K562 (cell line): Measurements from ENCODE around the gene FRMPD2. TPM values are rescaled to one million over a fixed set of nuclear protein-coding genes. Genes with fewer than 3 reads are reported as not detected.
A peak's percentile ranks its signal among the peaks of the same experiment; 100 is the strongest.

ENCODE experiments used
- ATAC-seq: fragments of 200-7000 bp; cut with Tn5 transposase; 3 replicates; pipeline ENCODE4 v1.9.1; 2020; ENCODE audit warnings: moderate library complexity
- BruUV-seq: library from RNA; stranded (reverse); fragments of 400-500 nt; replicated peaks from 2 replicates; lab custom pipeline; 2021; lab: Mats Ljungman, UMichigan
- CTCF ChIA-PET: fragments of 300-600 bp; formaldehyde crosslinking; extraction: SDS; loops from one replicate; lab custom pipeline; 2021; ENCODE audit warnings: low intra/inter-chr PET ratio; lab: Yijun Ruan, JAX
- POLR2A ChIA-PET: fragments of 300-600, 350-650 bp; sonication (Branson Sonifier 250); formaldehyde crosslinking; extraction: SDS; loops from one replicate; lab custom pipeline; 2021; ENCODE audit warnings: antibody characterized with exemption, inconsistent platforms; lab: Yijun Ruan, JAX
- DNase-seq, 4 experiments: peaks; one replicate each; pipeline versions ENCODE4 v3.0.0 to v3.0.0-alpha.2; 2011 to 2018; ENCODE audit warnings: low spot score in 3 of 4, mixed read lengths in 3 of 4; ENCODE audit errors: extremely low read depth in 1 of 4
- FAIRE-seq: peaks from 2 replicates; lab custom pipeline; 2011; peaks lifted over from hg19 to GRCh38; lab: Jason Lieb, UNC
- H2AFZ ChIP-seq: 2 replicates; pipeline ENCODE4 v1.6.0; 2011; ENCODE audit warnings: low read depth, low read length, control low read depth, inconsistent platforms
- H3K27ac ChIP-seq: fragments of 200-600 bp; 3 replicates; pipeline ENCODE4 v1.8.0; 2011; ENCODE audit warnings: low read depth, mild to moderate bottlenecking, control low read depth, inconsistent platforms, low read length, moderate library complexity, mixed read lengths; ENCODE audit errors: extremely low read depth
- H3K27me3 ChIP-seq, 2 experiments: fragments of 300-600 bp in 1 of 2; 2 replicates in 1 of 2; 3 replicates in 1 of 2; pipeline versions ENCODE4 v1.6.0 to v1.8.0; 2011; ENCODE audit warnings: inconsistent platforms in 2 of 2, low read length in 2 of 2, mild to moderate bottlenecking in 1 of 2, mixed read lengths in 1 of 2, moderate library complexity in 1 of 2; ENCODE audit not compliant: control insufficient read depth in 2 of 2, insufficient read depth in 2 of 2
- H3K36me3 ChIP-seq: fragments of 300-600 bp; 3 replicates; pipeline ENCODE4 v1.8.0; 2011; ENCODE audit warnings: mild to moderate bottlenecking, low read length, inconsistent platforms; ENCODE audit not compliant: control insufficient read depth, insufficient read depth
- H3K4me1 ChIP-seq, 2 experiments: fragments of 200-600 bp in 1 of 2; replicated peaks in 1 of 2; 2 replicates in 1 of 2; 3 replicates in 1 of 2; pipeline versions ENCODE4 v1.5.1 to v1.8.0; 2011; ENCODE audit warnings: inconsistent platforms in 2 of 2, low read length in 2 of 2, mild to moderate bottlenecking in 1 of 2, mixed read lengths in 1 of 2, moderate library complexity in 1 of 2; ENCODE audit not compliant: control insufficient read depth in 2 of 2, insufficient read depth in 2 of 2
- H3K4me2 ChIP-seq: 2 replicates; pipeline ENCODE4 v1.6.1; 2011; ENCODE audit warnings: low read length, control low read depth, inconsistent platforms, mixed read lengths; ENCODE audit not compliant: insufficient read depth
- H3K4me3 ChIP-seq: fragments of 200-600 bp; sonication (generic), shearing (Covaris generic); 2 replicates; pipeline ENCODE4 v1.5.1; 2016; ENCODE audit warnings: control low read depth, inconsistent platforms
- H3K79me2 ChIP-seq: fragments of 200-600 bp; 3 replicates; pipeline ENCODE4 v1.8.0; 2011; ENCODE audit warnings: low read length, inconsistent platforms; ENCODE audit not compliant: control insufficient read depth, insufficient read depth
- H3K9ac ChIP-seq, 2 experiments: 2 replicates each; pipeline versions ENCODE4 v1.6.0 to v1.6.1; 2011; ENCODE audit warnings: low read depth in 2 of 2, low read length in 2 of 2, control low read depth in 1 of 2, inconsistent platforms in 1 of 2, mild to moderate bottlenecking in 1 of 2, mixed read lengths in 1 of 2; ENCODE audit not compliant: insufficient read depth in 1 of 2
- H3K9me1 ChIP-seq: one replicate; pipeline ENCODE4 v1.6.0; 2011; ENCODE audit warnings: inconsistent platforms, mild to moderate bottlenecking, low read length, moderate library complexity; ENCODE audit not compliant: control insufficient read depth, insufficient read depth
- H3K9me3 ChIP-seq: replicated peaks from 2 replicates; pipeline ENCODE4 v1.5.1; 2011; ENCODE audit warnings: low read depth, low read length, inconsistent platforms; ENCODE audit not compliant: control insufficient read depth, insufficient read depth
- H4K20me1 ChIP-seq: replicated peaks from 2 replicates; pipeline ENCODE4 v1.6.1; 2011; ENCODE audit warnings: low read length, inconsistent platforms, mixed read lengths; ENCODE audit not compliant: control insufficient read depth, insufficient read depth
- NCOA6 ChIP-seq: fragments of 450-650 bp; IDR thresholded peaks from 2 replicates; pipeline ENCODE4 v1.6.1; 2017; ENCODE audit warnings: mild to moderate bottlenecking
- RAD21 ChIP-seq, 2 experiments: fragments of 250-450 bp in 1 of 2; fragments of 450-650 bp in 1 of 2; sonication (Bioruptor Pico) in 1 of 2; formaldehyde crosslinking in 1 of 2; IDR thresholded peaks in 1 of 2; conservative IDR thresholded peaks in 1 of 2; 2 replicates each; pipeline versions ENCODE4 v1.4.0 to v1.8.0; 2020 to 2022; ENCODE audit warnings: mild to moderate bottlenecking in 2 of 2, moderate library complexity in 1 of 2
- SIRT6 ChIP-seq: IDR thresholded peaks from one replicate; pipeline ENCODE4 v1.6.1; 2012; ENCODE audit warnings: low read depth, mild to moderate bottlenecking, control low read depth, inconsistent platforms, low read length, moderate library complexity
- ZFP1 ChIP-seq: fragments of 450-650 bp; formaldehyde crosslinking; IDR thresholded peaks from 2 replicates; pipeline ENCODE4 v1.4.0; 2020; ENCODE audit warnings: mild to moderate bottlenecking, mixed read lengths
- ZFPM2 ChIP-seq: fragments of 250-450 bp; sonication (Bioruptor Pico); IDR thresholded peaks from 2 replicates; pipeline ENCODE4 v1.5.1; 2022; ENCODE audit warnings: mild to moderate bottlenecking
- WGBS: fragments of 100-300 bp; shearing (Covaris generic); methylation state at CpG from one replicate; pipeline ENCODE4 v1.1.6; 2016; ENCODE audit warnings: low coverage, mixed read lengths; ENCODE audit not compliant: insufficient coverage; ENCODE audit errors: missing lambda C conversion rate; 5-methylcytosine and 5-hydroxymethylcytosine counted together
- in situ Hi-C: fragments of 300-500 bp; cut with MboI; formaldehyde crosslinking; loops from 4 replicates; pipeline ENCODE4 v1.15.0; 2018; ENCODE audit warnings: inconsistent platforms, mixed read lengths
- intact Hi-C: fragments of 100-400 bp; cut with micrococcal nuclease; formaldehyde crosslinking; loops from 2 replicates; pipeline ENCODE4 v1.14.2; 2022
- polyA plus RNA-seq, 8 experiments: library from polyadenylated mRNA; depleted of rRNA in 4 of 8; stranded (reverse) in 5 of 8; unstranded in 3 of 8; fragments of >200 nt; fragmentation: Nextera tagmentation in 2 of 8; fragmentation: Illumina TruSeq in 1 of 8; extraction: Ambion mirVana in 2 of 8; extraction: Trizol in 1 of 8; gene quantifications; 2 replicates each; pipeline versions ENCODE4 v1.2.1 to v1.2.3, GENCODE V29; 2011 to 2014; ENCODE audit warnings: inconsistent platforms in 1 of 8, missing spikeins in 1 of 8
- total RNA-seq, 7 experiments: library from RNA; depleted of rRNA in 6 of 7; stranded (reverse); fragments of >200 nt in 6 of 7; fragmentation: Illumina TruSeq in 2 of 7; extraction: Trizol in 2 of 7; gene quantifications; 2 replicates each; pipeline versions ENCODE4 v1.2.1 to v1.2.3, GENCODE V29; 2011 to 2021; ENCODE audit warnings: low replicate concordance in 1 of 7
- TF ChIP-seq, protein P1 (sequence below): fragments of 450-650 bp; IDR thresholded peaks from 2 replicates; pipeline ENCODE4 v1.6.1; 2016; ENCODE audit warnings: antibody characterized with exemption

The FRMPD2 gene
- total and polyA plus RNA-seq, 9 of the 15 experiments (the other 6 are each of a cell fraction or from before 2014, with no cell fraction given), result 0.12 to 0.95 (median 0.33) TPM

DNA sequence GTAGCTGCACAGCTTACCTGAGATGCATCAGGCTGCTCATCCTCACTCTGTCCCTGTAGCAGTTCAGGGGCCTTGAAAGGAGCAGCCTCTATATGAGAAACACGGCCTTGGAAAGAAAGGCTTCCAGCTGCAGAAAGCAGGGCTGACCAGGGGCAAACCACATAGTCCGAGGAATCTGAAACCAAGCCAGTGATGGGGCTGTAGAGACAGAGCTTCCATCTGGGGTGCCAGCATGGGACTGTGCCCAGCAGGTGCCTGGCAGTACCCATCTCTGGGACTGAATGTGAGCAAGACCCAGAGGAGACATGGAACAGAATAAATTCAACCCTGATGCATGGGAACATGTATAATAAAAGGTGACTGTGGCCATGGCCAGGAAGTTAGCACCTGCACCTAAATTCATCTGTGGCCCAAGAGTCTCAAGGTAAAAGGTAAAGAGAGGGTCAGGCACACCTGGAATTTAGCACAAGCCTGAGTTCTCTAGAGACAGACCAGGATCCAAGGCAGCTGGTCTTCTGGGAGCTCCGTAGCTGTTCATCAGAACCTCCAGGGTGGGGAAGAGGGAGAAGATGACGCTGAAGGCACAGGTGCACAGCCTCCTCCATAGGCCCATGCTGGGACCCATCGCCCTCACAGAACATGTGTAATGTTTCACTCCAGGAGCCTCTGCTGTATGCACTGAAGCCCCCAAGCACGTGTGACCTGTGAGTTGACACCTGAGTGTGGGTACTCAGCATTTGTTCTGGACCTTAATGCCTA lies 25.3 kb downstream of the FRMPD2 start:
- Histone ChIP-seq H4K20me1 (no peaks in the 10 kb centered on the region), H3K79me2 (no peaks in the 10 kb centered on the region), H2AFZ (no peak overlapping the region), H3K27me3 (peaks cover 15 to 60% of the 10 kb centered on the region in 2 experiments), H3K36me3 (no peaks in the 10 kb centered on the region), H3K9me3 (no peaks in the 10 kb centered on the region), H3K4me3 (no peak overlapping the region), H3K9me1 (no peaks in the 10 kb centered on the region), H3K9ac (no peak overlapping the region), H3K4me2 (no peak overlapping the region), H3K27ac (no peak overlapping the region), H3K4me1 (0 out of 5 replicates have a peak, but pooled peaks cover 0 to 3% of the 10 kb centered on the region in 2 experiments)
- WGBS, result 0% methylated on average over 6 of the region's 6 CpGs
- intact Hi-C loops, result no loop called here
- BruUV-seq, result no TSS peak
- CTCF ChIA-PET, result no interaction called here
- FAIRE-seq, result no peak
- POLR2A ChIA-PET, result interaction anchor here (0.7 to 1.3 kb wide), 3 partner anchors 9 to 19 kb away, joined by 3 to 4 read pairs (median 3); no protein-coding TSS in a partner anchor
- no peak for DNase-seq
- in situ Hi-C loops, result no loop called here
- peak; percentile 35; the same call in 2 of the 3 replicates for ATAC-seq
- TF ChIP-seq NCOA6 (no peak), ZFPM2 (CRISPR knock-in tag) (no peak), RAD21 (CRISPR knock-in tag; conservative IDR thresholded peaks at IDR 0.05 in 1 of 2, IDR thresholded peaks at IDR 0.05 in 1 of 2) (no peak), ZFP1 (CRISPR knock-in tag) (no peak)

DNA sequence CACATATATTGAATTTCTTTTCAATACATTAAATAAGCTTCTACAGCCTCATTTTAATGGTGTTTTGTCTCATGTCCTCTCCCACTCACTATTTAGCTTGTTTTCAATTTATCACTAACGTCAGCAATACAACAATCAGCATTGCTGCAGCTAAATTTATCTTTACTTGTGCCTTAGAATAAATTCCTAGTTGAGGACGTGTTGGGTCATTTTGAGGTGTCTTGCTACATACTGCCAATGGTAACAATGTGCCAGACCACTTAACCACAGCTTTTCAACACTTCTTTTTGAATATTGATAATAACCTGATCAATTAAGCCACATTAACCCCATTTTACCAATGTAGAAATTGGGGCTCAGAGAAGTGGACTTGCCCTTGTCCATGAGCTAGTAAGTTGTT lies 26.0 kb downstream of the FRMPD2 start:
- ATAC-seq (no peak), FAIRE-seq (no peak), DNase-seq (no peak)
- Histone ChIP-seq H3K4me1 (0 out of 5 replicates have a peak, but pooled peaks cover 0 to 3% of the 10 kb centered on the region in 2 experiments), H3K9me1 (no peaks in the 10 kb centered on the region), H3K27ac (no peak overlapping the region), H2AFZ (no peak overlapping the region), H3K9ac (no peak overlapping the region), H3K4me3 (no peak overlapping the region), H3K27me3 (peaks cover 18 to 59% of the 10 kb centered on the region in 2 experiments), H4K20me1 (no peaks in the 10 kb centered on the region), H3K36me3 (no peaks in the 10 kb centered on the region), H3K4me2 (no peak overlapping the region), H3K9me3 (no peaks in the 10 kb centered on the region), H3K79me2 (no peaks in the 10 kb centered on the region)
- POLR2A ChIA-PET, result interaction anchor here (0.7 to 1.3 kb wide), 4 partner anchors 10 to 40 kb away, joined by 3 to 4 read pairs (median 3); no protein-coding TSS in a partner anchor
- no TSS peak for BruUV-seq
- CTCF ChIA-PET, result no interaction called here
- TF ChIP-seq SIRT6, result no peak
- TF ChIP-seq, protein P1, sequence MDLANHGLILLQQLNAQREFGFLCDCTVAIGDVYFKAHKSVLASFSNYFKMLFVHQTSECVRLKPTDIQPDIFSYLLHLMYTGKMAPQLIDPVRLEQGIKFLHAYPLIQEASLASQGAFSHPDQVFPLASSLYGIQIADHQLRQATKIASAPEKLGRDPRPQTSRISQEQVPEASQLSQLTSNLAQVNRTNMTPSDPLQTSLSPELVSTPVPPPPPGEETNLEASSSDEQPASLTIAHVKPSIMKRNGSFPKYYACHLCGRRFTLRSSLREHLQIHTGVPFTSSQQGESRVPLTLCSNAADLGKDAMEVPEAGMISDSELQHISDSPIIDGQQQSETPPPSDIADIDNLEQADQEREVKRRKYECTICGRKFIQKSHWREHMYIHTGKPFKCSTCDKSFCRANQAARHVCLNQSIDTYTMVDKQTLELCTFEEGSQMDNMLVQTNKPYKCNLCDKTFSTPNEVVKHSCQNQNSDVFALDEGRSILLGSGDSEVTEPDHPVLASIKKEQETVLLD, result no peak
- in situ Hi-C loops (no loop called here), intact Hi-C loops (no loop called here)
- 2% methylated on average over 2 of the region's 2 CpGs for WGBS
